Breast epithelium (tissue), 3 donors: ENCODE data around the gene CMSS1.

Experiments
- POLR2A ChIP-seq: fragments of 450-650 bp; IDR thresholded peaks from one replicate; pipeline ENCODE4 v1.6.1; 2016; ENCODE audit warnings: antibody characterized with exemption, mild to moderate bottlenecking, moderate library complexity
- POLR2AphosphoS5 ChIP-seq, 3 donors: sonication (generic); formaldehyde crosslinking; IDR thresholded peaks; one replicate each; pipeline ENCODE4 v1.6.1; 2017; ENCODE audit warnings: antibody characterized with exemption in 3 of 3
- TF ChIP-seq, protein P1 (sequence below), 3 donors: fragments of 450-650 bp; IDR thresholded peaks; one replicate each; pipeline ENCODE4 v1.5.1; 2016 to 2017; ENCODE audit warnings: antibody characterized with exemption in 3 of 3, mild to moderate bottlenecking in 3 of 3, moderate library complexity in 3 of 3

DNA sequence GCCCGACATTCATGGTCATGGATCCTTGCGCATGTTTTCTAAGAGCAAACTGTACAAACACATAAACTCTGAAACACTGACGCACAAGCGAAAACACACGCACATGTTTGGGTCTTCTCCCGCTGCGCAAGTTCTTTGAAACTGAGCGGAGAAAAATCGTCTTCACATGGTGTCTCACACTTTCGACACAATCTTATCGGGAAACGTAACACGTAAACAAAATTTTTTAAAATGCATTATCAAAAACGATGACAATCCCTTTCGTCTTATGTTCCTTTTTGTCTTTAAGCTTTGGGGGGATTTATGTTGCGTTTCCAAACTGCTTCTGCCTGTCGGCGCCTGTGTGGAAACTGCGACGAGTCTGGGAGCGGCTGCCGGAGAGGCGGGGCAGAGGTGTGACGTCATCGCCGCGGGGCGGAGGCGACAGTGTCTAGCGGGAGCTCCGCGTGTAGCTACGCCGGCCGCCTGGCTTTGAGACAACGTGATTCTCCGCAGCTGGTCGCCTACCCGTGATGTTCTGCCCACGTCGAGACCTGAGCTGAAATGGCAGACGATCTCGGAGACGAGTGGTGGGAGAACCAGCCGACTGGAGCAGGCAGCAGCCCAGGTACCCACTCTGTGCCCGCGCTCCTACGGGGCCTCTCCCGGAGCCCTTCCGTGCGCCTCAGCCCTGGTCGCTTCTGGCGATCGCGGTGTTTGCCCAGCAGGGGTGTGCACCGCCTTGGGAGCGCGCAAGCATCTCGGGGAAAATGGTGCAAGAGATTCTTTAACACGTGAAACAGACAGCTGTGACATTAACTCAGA, at the start of gene CMSS1:
- TF ChIP-seq, protein P1, sequence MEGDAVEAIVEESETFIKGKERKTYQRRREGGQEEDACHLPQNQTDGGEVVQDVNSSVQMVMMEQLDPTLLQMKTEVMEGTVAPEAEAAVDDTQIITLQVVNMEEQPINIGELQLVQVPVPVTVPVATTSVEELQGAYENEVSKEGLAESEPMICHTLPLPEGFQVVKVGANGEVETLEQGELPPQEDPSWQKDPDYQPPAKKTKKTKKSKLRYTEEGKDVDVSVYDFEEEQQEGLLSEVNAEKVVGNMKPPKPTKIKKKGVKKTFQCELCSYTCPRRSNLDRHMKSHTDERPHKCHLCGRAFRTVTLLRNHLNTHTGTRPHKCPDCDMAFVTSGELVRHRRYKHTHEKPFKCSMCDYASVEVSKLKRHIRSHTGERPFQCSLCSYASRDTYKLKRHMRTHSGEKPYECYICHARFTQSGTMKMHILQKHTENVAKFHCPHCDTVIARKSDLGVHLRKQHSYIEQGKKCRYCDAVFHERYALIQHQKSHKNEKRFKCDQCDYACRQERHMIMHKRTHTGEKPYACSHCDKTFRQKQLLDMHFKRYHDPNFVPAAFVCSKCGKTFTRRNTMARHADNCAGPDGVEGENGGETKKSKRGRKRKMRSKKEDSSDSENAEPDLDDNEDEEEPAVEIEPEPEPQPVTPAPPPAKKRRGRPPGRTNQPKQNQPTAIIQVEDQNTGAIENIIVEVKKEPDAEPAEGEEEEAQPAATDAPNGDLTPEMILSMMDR (IDR thresholded peaks at IDR 0.05): peak; percentile 4 to 21 (median 18)
- TF ChIP-seq POLR2AphosphoS5 (IDR thresholded peaks at IDR 0.05) (peak; percentile 63 to 71 (median 69)), POLR2A (peak; percentile 21)
